WI38 (cell line): ENCODE results near the gene EFCAB13.

Experiments used
- H3K4me3 ChIP-seq: 2 replicates; pipeline ENCODE4 v1.5.1; 2011; ENCODE audit warnings: low read depth, mild to moderate bottlenecking, control low read depth, low read length
- CTCF ChIP-seq: IDR thresholded peaks from 2 replicates; pipeline ENCODE4 v1.5.1; 2012; ENCODE audit warnings: low read depth, mild to moderate bottlenecking, control low read depth, low read length

Gene EFCAB13

GRCh38 chr17:47295037-47295873 is 28.5 kb upstream of the EFCAB13 start:
- no peak overlapping the region for H3K4me3 ChIP-seq
- no peak for TF ChIP-seq CTCF

GRCh38 chr17:47295874-47296255 is 27.9 kb upstream of the EFCAB13 start:
- H3K4me3 ChIP-seq = no peak overlapping the region
- no peak for TF ChIP-seq CTCF

GRCh38 chr17:47297661-47298400 is 25.9 kb upstream of the EFCAB13 start:
- no peak for TF ChIP-seq CTCF
- H3K4me3 ChIP-seq = no peak overlapping the region

- TF ChIP-seq CTCF = no peak
- no peak overlapping the region for H3K4me3 ChIP-seq
Measured at GRCh38 chr17:47298712-47299111, 25.0 kb upstream of the EFCAB13 start.

- no peak overlapping the region for H3K4me3 ChIP-seq
- no peak for TF ChIP-seq CTCF
Measured at GRCh38 chr17:47299239-47299910, 24.4 kb upstream of the EFCAB13 start.

GRCh38 chr17:47300718-47301117 is 23.0 kb upstream of the EFCAB13 start:
- H3K4me3 ChIP-seq = no peak overlapping the region
- no peak for TF ChIP-seq CTCF
